HL-60 (cell line): ENCODE results near the gene EIF4E1B.

Experiments
- POLR2AphosphoS5 ChIP-seq: IDR thresholded peaks from 2 replicates; pipeline ENCODE4 v1.6.1; 2012; ENCODE audit warnings: low read depth
- TF ChIP-seq, protein P1 (sequence below): IDR thresholded peaks from one replicate; pipeline ENCODE4 v1.5.1; 2011; ENCODE audit warnings: low read length, control low read depth, inconsistent platforms; ENCODE audit not compliant: insufficient read depth
- TF ChIP-seq, protein P2 (sequence below): IDR thresholded peaks from 2 replicates; pipeline ENCODE4 v1.6.1; 2012; ENCODE audit warnings: low read depth; ENCODE audit not compliant: insufficient replicate concordance

DNA sequence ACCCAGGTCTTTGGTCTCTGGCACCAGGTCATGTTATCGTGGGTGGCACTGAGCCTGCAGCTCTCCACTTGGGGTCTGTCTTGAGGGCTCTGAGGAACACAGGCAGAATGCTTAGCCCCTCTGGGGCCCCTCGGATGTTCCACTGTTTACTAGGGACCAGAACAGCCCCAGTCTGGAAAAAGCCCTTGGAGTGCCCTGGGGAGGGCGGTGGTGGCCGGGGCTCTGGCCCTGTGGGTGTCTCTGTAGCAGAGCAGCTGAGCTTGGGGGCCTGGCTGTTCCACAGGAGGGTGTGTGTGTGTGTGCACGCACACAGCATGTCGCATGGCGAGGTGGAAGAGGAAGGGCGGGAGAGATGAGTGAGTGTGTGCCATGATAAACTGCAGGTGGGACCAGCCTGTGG is 35.9 kb upstream of the EIF4E1B start:
- TF ChIP-seq, protein P1, sequence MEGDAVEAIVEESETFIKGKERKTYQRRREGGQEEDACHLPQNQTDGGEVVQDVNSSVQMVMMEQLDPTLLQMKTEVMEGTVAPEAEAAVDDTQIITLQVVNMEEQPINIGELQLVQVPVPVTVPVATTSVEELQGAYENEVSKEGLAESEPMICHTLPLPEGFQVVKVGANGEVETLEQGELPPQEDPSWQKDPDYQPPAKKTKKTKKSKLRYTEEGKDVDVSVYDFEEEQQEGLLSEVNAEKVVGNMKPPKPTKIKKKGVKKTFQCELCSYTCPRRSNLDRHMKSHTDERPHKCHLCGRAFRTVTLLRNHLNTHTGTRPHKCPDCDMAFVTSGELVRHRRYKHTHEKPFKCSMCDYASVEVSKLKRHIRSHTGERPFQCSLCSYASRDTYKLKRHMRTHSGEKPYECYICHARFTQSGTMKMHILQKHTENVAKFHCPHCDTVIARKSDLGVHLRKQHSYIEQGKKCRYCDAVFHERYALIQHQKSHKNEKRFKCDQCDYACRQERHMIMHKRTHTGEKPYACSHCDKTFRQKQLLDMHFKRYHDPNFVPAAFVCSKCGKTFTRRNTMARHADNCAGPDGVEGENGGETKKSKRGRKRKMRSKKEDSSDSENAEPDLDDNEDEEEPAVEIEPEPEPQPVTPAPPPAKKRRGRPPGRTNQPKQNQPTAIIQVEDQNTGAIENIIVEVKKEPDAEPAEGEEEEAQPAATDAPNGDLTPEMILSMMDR: no peak
- TF ChIP-seq, protein P2, sequence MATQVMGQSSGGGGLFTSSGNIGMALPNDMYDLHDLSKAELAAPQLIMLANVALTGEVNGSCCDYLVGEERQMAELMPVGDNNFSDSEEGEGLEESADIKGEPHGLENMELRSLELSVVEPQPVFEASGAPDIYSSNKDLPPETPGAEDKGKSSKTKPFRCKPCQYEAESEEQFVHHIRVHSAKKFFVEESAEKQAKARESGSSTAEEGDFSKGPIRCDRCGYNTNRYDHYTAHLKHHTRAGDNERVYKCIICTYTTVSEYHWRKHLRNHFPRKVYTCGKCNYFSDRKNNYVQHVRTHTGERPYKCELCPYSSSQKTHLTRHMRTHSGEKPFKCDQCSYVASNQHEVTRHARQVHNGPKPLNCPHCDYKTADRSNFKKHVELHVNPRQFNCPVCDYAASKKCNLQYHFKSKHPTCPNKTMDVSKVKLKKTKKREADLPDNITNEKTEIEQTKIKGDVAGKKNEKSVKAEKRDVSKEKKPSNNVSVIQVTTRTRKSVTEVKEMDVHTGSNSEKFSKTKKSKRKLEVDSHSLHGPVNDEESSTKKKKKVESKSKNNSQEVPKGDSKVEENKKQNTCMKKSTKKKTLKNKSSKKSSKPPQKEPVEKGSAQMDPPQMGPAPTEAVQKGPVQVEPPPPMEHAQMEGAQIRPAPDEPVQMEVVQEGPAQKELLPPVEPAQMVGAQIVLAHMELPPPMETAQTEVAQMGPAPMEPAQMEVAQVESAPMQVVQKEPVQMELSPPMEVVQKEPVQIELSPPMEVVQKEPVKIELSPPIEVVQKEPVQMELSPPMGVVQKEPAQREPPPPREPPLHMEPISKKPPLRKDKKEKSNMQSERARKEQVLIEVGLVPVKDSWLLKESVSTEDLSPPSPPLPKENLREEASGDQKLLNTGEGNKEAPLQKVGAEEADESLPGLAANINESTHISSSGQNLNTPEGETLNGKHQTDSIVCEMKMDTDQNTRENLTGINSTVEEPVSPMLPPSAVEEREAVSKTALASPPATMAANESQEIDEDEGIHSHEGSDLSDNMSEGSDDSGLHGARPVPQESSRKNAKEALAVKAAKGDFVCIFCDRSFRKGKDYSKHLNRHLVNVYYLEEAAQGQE: no peak
- TF ChIP-seq POLR2AphosphoS5: no peak
